HEK293 (cell line): ENCODE results near the gene EDA.

Experiments
- CTCF ChIA-PET: fragments of 350-600 bp; formaldehyde crosslinking; extraction: SDS; loops from one replicate; lab custom pipeline; 2021; ENCODE audit warnings: antibody characterized with exemption; lab: Yijun Ruan, JAX
- POLR2A ChIA-PET: fragments of 300-600 bp; formaldehyde crosslinking; extraction: SDS; loops from one replicate; lab custom pipeline; 2020; ENCODE audit warnings: antibody characterized with exemption, inconsistent platforms; lab: Yijun Ruan, JAX
- H3K27ac ChIP-seq: fragments of 200-500 bp; sonication (Bioruptor generic); 2 replicates; pipeline ENCODE4 v1.5.1; 2014; ENCODE audit warnings: low read depth, low read length, control low read depth, inconsistent platforms; ENCODE audit errors: extremely low read depth
- H3K36me3 ChIP-seq, 2 experiments: fragments of 200-500 bp in 1 of 2; sonication (Bioruptor generic) in 1 of 2; 1 replicate in 1 of 2; 2 replicates in 1 of 2; pipeline ENCODE4 v1.5.1; 2014 to 2017; ENCODE audit warnings: inconsistent platforms in 2 of 2, low read length in 2 of 2; ENCODE audit not compliant: control insufficient read depth in 2 of 2, insufficient read depth in 1 of 2
- H3K4me1 ChIP-seq: fragments of 200-500 bp; sonication (Bioruptor generic); 2 replicates; pipeline ENCODE4 v1.5.1; 2014; ENCODE audit warnings: mild to moderate bottlenecking, low read length, inconsistent platforms; ENCODE audit not compliant: control insufficient read depth, insufficient read depth
- H3K4me3 ChIP-seq: 2 replicates; pipeline ENCODE4 v1.5.1; 2011; ENCODE audit warnings: low read depth, mild to moderate bottlenecking, control low read depth, low read length, moderate library complexity
- H3K9me3 ChIP-seq: fragments of 200-500 bp; sonication (Bioruptor generic); 2 replicates; pipeline ENCODE4 v1.5.1; 2014; ENCODE audit warnings: low read depth, low read length, inconsistent platforms; ENCODE audit not compliant: control insufficient read depth, insufficient read depth
- CTCF ChIP-seq: fragments of 450-650 bp; formaldehyde crosslinking; IDR thresholded peaks from 2 replicates; pipeline ENCODE4 v1.5.1; 2016; ENCODE audit warnings: missing biosample characterization, missing genetic modification characterization
- EGR2 ChIP-seq: fragments of 450-650 bp; formaldehyde crosslinking; IDR thresholded peaks from 2 replicates; pipeline ENCODE4 v1.5.1; 2016; ENCODE audit warnings: low read depth, missing biosample characterization, missing genetic modification characterization
- HOXA7 ChIP-seq: sonication (generic); formaldehyde crosslinking; IDR thresholded peaks from 2 replicates; pipeline ENCODE4 v1.8.1; 2022; ENCODE audit warnings: missing genetic modification reagents, borderline replicate concordance
- SALL2 ChIP-seq: fragments of 450-650 bp; formaldehyde crosslinking; IDR thresholded peaks from 2 replicates; pipeline ENCODE4 v1.5.0; 2017; ENCODE audit warnings: missing biosample characterization, mild to moderate bottlenecking, missing genetic modification characterization, borderline replicate concordance
- TRIM28 ChIP-seq: IDR thresholded peaks from 2 replicates; pipeline ENCODE4 v1.6.1; 2011; ENCODE audit warnings: low read length, control low read depth, borderline replicate concordance
- ZEB2 ChIP-seq: fragments of 450-650 bp; formaldehyde crosslinking; IDR thresholded peaks from 2 replicates; pipeline ENCODE4 v1.5.1; 2016; ENCODE audit warnings: missing biosample characterization, missing genetic modification characterization
- ZFP69B ChIP-seq: fragments of 450-650 bp; formaldehyde crosslinking; IDR thresholded peaks from 2 replicates; pipeline ENCODE4 v1.5.1; 2016; ENCODE audit warnings: missing biosample characterization, missing genetic modification characterization
- ZNF133 ChIP-seq: fragments of 450-650 bp; formaldehyde crosslinking; IDR thresholded peaks from 2 replicates; pipeline ENCODE4 v1.5.1; 2016; ENCODE audit warnings: missing biosample characterization, missing genetic modification characterization
- ZNF148 ChIP-seq: fragments of 450-650 bp; formaldehyde crosslinking; IDR thresholded peaks from 2 replicates; pipeline ENCODE4 v1.5.0; 2017; ENCODE audit warnings: missing biosample characterization, missing genetic modification characterization, borderline replicate concordance
- ZNF416 ChIP-seq: fragments of 450-650 bp; formaldehyde crosslinking; IDR thresholded peaks from 2 replicates; pipeline ENCODE4 v1.5.1; 2016; ENCODE audit warnings: missing biosample characterization, missing genetic modification characterization
- ZNF48 ChIP-seq: fragments of 450-650 bp; formaldehyde crosslinking; IDR thresholded peaks from 2 replicates; pipeline ENCODE4 v1.5.1; 2016; ENCODE audit warnings: missing biosample characterization, missing genetic modification characterization
- ZNF510 ChIP-seq: fragments of 450-650 bp; formaldehyde crosslinking; IDR thresholded peaks from 2 replicates; pipeline ENCODE4 v1.5.1; 2018; ENCODE audit warnings: mild to moderate bottlenecking, missing genetic modification characterization, missing biosample characterization; ENCODE audit not compliant: insufficient replicate concordance
- ZNF513 ChIP-seq: fragments of 450-650 bp; IDR thresholded peaks from 2 replicates; pipeline ENCODE4 v1.5.1; 2018; ENCODE audit warnings: missing biosample characterization, missing genetic modification characterization
- ZNF610 ChIP-seq: fragments of 450-650 bp; formaldehyde crosslinking; IDR thresholded peaks from 2 replicates; pipeline ENCODE4 v1.5.1; 2016; ENCODE audit warnings: missing biosample characterization, missing genetic modification characterization, borderline replicate concordance
- ZNF623 ChIP-seq: fragments of 450-650 bp; formaldehyde crosslinking; IDR thresholded peaks from 2 replicates; pipeline ENCODE4 v1.5.1; 2016; ENCODE audit warnings: missing biosample characterization, missing genetic modification characterization
- ZNF626 ChIP-seq: fragments of 450-650 bp; sonication (Bioruptor Pico); formaldehyde crosslinking; IDR thresholded peaks from 2 replicates; pipeline ENCODE4 v1.5.1; 2018; ENCODE audit warnings: missing biosample characterization, missing genetic modification characterization, inconsistent platforms
- ZNF670 ChIP-seq: fragments of 450-650 bp; formaldehyde crosslinking; IDR thresholded peaks from 2 replicates; pipeline ENCODE4 v1.5.1; 2016; ENCODE audit warnings: missing biosample characterization, missing genetic modification characterization, low read depth
- ZNF76 ChIP-seq: fragments of 450-650 bp; formaldehyde crosslinking; IDR thresholded peaks from 2 replicates; pipeline ENCODE4; 2016; ENCODE audit warnings: low read depth, missing biosample characterization, missing genetic modification characterization, borderline replicate concordance
- ZNF791 ChIP-seq: fragments of 450-650 bp; formaldehyde crosslinking; IDR thresholded peaks from 2 replicates; pipeline ENCODE4 v1.5.1; 2016; ENCODE audit warnings: missing biosample characterization, missing genetic modification characterization
- ZSCAN5A ChIP-seq: fragments of 450-650 bp; formaldehyde crosslinking; IDR thresholded peaks from 2 replicates; pipeline ENCODE4 v1.5.1; 2016; ENCODE audit warnings: missing biosample characterization, missing genetic modification characterization
- TF ChIP-seq, protein P1 (sequence below): fragments of 450-650 bp; formaldehyde crosslinking; IDR thresholded peaks from 2 replicates; pipeline ENCODE4 v1.5.1; 2016; ENCODE audit warnings: missing biosample characterization, missing genetic modification characterization
- TF ChIP-seq, protein P2 (sequence below): fragments of 450-650 bp; formaldehyde crosslinking; IDR thresholded peaks from 2 replicates; pipeline ENCODE4 v1.5.1; 2016; ENCODE audit warnings: missing biosample characterization, missing genetic modification characterization

EDA gene

DNA sequence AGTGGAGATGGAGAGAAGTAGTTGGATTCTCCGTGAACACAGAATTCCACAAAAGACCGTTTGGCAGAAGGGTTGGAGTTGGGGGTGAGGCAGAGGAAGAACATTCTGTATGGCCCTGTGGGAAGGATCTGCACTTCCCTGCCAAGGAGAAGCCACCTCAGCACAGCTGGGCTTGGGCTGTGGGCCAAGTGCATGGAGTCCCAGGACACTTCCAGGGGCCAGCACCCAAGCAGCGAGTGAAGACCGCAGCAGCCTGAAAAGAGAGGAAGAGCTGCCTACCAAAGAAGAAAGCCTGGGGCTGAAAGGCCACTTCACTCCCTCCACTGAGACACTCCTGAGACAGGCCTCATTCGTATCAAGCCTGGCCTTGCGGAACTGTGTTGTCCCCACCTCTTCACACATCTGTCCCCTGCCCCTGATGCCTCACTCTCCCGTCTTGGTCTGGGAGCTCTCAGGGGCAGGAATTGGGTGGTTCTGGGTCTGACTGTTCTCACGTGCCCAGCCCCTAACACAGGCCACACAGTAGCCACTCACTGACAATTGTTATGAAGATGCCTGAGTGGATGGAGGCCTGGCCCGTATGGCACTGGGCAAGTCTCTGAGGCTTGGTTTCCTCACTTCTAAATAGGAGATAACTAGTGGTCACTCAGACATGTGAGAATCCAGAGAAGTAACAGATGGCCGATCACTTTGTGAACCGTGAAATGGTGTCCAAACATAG lies 437.1 kb downstream of the EDA start:
- CTCF ChIA-PET = no interaction called here
- Histone ChIP-seq H3K36me3 (no peaks in the 10 kb centered on the region), H3K4me3 (no peak overlapping the region), H3K4me1 (no peaks in the 10 kb centered on the region), H3K27ac (no peak overlapping the region), H3K9me3 (no peaks in the 10 kb centered on the region)
- POLR2A ChIA-PET = no interaction called here
- TF ChIP-seq SALL2 (tag by site-specific recombination) (no peak), ZEB2 (tag by site-specific recombination) (no peak), ZNF148 (tag by site-specific recombination) (no peak)
- TF ChIP-seq, all 188 proteins: peak for 0

- Histone ChIP-seq H3K4me3 (no peak overlapping the region), H3K36me3 (no peaks in the 10 kb centered on the region), H3K27ac (no peak overlapping the region), H3K4me1 (no peaks in the 10 kb centered on the region), H3K9me3 (no peaks in the 10 kb centered on the region)
- ChIA-PET POLR2A (interaction anchor here (0.8 kb wide), 1 partner anchor 43 kb away, joined by 6 read pairs; no protein-coding TSS in a partner anchor), CTCF (no interaction called here)
- TF ChIP-seq ZNF76 (no peak), ZNF133 (tag by site-specific recombination) (no peak), ZSCAN5A (tag by site-specific recombination) (no peak), ZNF623 (tag by site-specific recombination) (no peak), ZNF513 (no peak), ZNF791 (tag by site-specific recombination) (no peak), TRIM28 (no peak), HOXA7 (CRISPR knock-in tag) (no peak), CTCF (tag by site-specific recombination) (no peak), ZNF48 (tag by site-specific recombination) (no peak), ZNF610 (tag by site-specific recombination) (no peak), ZNF626 (tag by site-specific recombination) (no peak), ZNF416 (tag by site-specific recombination) (no peak), EGR2 (tag by site-specific recombination) (no peak), ZNF670 (no peak), ZFP69B (tag by site-specific recombination) (no peak), ZNF510 (tag by site-specific recombination) (no peak)
- TF ChIP-seq, protein P1, sequence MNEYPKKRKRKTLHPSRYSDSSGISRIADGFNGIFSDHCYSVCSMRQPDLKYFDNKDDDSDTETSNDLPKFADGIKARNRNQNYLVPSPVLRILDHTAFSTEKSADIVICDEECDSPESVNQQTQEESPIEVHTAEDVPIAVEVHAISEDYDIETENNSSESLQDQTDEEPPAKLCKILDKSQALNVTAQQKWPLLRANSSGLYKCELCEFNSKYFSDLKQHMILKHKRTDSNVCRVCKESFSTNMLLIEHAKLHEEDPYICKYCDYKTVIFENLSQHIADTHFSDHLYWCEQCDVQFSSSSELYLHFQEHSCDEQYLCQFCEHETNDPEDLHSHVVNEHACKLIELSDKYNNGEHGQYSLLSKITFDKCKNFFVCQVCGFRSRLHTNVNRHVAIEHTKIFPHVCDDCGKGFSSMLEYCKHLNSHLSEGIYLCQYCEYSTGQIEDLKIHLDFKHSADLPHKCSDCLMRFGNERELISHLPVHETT (tag by site-specific recombination) = no peak
- TF ChIP-seq, protein P2, sequence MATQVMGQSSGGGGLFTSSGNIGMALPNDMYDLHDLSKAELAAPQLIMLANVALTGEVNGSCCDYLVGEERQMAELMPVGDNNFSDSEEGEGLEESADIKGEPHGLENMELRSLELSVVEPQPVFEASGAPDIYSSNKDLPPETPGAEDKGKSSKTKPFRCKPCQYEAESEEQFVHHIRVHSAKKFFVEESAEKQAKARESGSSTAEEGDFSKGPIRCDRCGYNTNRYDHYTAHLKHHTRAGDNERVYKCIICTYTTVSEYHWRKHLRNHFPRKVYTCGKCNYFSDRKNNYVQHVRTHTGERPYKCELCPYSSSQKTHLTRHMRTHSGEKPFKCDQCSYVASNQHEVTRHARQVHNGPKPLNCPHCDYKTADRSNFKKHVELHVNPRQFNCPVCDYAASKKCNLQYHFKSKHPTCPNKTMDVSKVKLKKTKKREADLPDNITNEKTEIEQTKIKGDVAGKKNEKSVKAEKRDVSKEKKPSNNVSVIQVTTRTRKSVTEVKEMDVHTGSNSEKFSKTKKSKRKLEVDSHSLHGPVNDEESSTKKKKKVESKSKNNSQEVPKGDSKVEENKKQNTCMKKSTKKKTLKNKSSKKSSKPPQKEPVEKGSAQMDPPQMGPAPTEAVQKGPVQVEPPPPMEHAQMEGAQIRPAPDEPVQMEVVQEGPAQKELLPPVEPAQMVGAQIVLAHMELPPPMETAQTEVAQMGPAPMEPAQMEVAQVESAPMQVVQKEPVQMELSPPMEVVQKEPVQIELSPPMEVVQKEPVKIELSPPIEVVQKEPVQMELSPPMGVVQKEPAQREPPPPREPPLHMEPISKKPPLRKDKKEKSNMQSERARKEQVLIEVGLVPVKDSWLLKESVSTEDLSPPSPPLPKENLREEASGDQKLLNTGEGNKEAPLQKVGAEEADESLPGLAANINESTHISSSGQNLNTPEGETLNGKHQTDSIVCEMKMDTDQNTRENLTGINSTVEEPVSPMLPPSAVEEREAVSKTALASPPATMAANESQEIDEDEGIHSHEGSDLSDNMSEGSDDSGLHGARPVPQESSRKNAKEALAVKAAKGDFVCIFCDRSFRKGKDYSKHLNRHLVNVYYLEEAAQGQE (tag by site-specific recombination) = no peak
Measured at GRCh38 chrX:70054391-70054790, 438.5 kb downstream of the EDA start.
